ENCODE measurements around the gene BMP6.

GRCh38 chr6:7921632-7922092 is 195.8 kb downstream of the BMP6 start:
- TF ChIP-seq CTCF (IDR thresholded peaks at IDR 0.05): no peak
- TF ChIP-seq ZFX (IDR thresholded peaks at IDR 0.05; ENCODE audit: borderline replicate concordance): no peak

All from 22Rv1 (cell line).